Measurements from ENCODE around the gene MARCHF9.
"Not testable (repeated sequence)": the region's sequence is repeated elsewhere in the genome, so short reads cannot be mapped to it uniquely, and the experiment has no call there.

MARCHF9 gene

GRCh38 chr12:57754411-57755193 lies at the start of gene MARCHF9:
Gene MARCHF9 (plus strand): TSS chr12:57755103. CDS start chr12:57755529, 426 bp downstream.
- DNase-seq: peak; percentile 75 to 76

GRCh38 chr12:57707250-57707649 lies 47.7 kb upstream of the MARCHF9 start:
- no peak for DNase-seq

GRCh38 chr12:57708296-57708695 lies 46.6 kb upstream of the MARCHF9 start:
- no peak for DNase-seq

GRCh38 chr12:57712701-57713100 lies 42.2 kb upstream of the MARCHF9 start:
- no peak for DNase-seq

- DNase-seq: no peak
Observed at GRCh38 chr12:57713209-57713608, 41.7 kb upstream of the MARCHF9 start.

- DNase-seq: not testable (repeated sequence)
Observed at GRCh38 chr12:57715036-57715748, 39.7 kb upstream of the MARCHF9 start.

GRCh38 chr12:57715786-57716185 lies 39.1 kb upstream of the MARCHF9 start:
- no peak for DNase-seq

GRCh38 chr12:57716305-57716704 lies 38.6 kb upstream of the MARCHF9 start:
- DNase-seq: no peak

GRCh38 chr12:57717131-57717530 lies 37.8 kb upstream of the MARCHF9 start:
- DNase-seq: no peak

GRCh38 chr12:57717846-57718640 lies 36.9 kb upstream of the MARCHF9 start:
- DNase-seq: no peak

- DNase-seq: no peak
Observed at GRCh38 chr12:57718641-57719528, 36.0 kb upstream of the MARCHF9 start.

- no peak for DNase-seq
Observed at GRCh38 chr12:57719777-57720605, 34.9 kb upstream of the MARCHF9 start.

- no peak for DNase-seq
Observed at GRCh38 chr12:57720606-57721595, 34.0 kb upstream of the MARCHF9 start.

- DNase-seq: not testable (repeated sequence)
Observed at GRCh38 chr12:57721846-57722608, 32.9 kb upstream of the MARCHF9 start.

GRCh38 chr12:57722716-57723629 lies 31.9 kb upstream of the MARCHF9 start:
- DNase-seq: no peak

GRCh38 chr12:57723630-57723962 lies 31.3 kb upstream of the MARCHF9 start:
- DNase-seq: no peak

- DNase-seq: no peak
Observed at GRCh38 chr12:57724003-57724935, 30.6 kb upstream of the MARCHF9 start.

Measured in stimulated activated CD4-positive, alpha-beta T cell treated with anti-CD3 and anti-CD28 coated beads, Interleukin-2, amount 100 ng/mL, for 48 hours (primary cell).